GM10266 (cell line): ENCODE measurements around the gene DHCR7.
"Not testable (repeated sequence)": the region's sequence is repeated elsewhere in the genome, so short reads cannot be mapped to it uniquely, and the experiment has no call there.

Experiments used
- DNase-seq: peaks from one replicate; pipeline ENCODE4 v3.0.0; 2012; ENCODE audit errors: extremely low spot score
- TF ChIP-seq, protein P1 (sequence below): IDR thresholded peaks from 2 replicates; pipeline ENCODE4 v1.5.1; 2012; ENCODE audit warnings: mild to moderate bottlenecking, low read depth; ENCODE audit not compliant: control insufficient read depth, insufficient read depth; ENCODE audit errors: missing control alignments

The DHCR7 gene

GRCh38 chr11:71423181-71423790, 24.9 kb downstream of the DHCR7 start:
- TF ChIP-seq, protein P1, sequence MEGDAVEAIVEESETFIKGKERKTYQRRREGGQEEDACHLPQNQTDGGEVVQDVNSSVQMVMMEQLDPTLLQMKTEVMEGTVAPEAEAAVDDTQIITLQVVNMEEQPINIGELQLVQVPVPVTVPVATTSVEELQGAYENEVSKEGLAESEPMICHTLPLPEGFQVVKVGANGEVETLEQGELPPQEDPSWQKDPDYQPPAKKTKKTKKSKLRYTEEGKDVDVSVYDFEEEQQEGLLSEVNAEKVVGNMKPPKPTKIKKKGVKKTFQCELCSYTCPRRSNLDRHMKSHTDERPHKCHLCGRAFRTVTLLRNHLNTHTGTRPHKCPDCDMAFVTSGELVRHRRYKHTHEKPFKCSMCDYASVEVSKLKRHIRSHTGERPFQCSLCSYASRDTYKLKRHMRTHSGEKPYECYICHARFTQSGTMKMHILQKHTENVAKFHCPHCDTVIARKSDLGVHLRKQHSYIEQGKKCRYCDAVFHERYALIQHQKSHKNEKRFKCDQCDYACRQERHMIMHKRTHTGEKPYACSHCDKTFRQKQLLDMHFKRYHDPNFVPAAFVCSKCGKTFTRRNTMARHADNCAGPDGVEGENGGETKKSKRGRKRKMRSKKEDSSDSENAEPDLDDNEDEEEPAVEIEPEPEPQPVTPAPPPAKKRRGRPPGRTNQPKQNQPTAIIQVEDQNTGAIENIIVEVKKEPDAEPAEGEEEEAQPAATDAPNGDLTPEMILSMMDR, result no peak
- DNase-seq, result no peak

- not testable (repeated sequence) for DNase-seq
Observed at GRCh38 chr11:71422318-71422717, 25.9 kb downstream of the DHCR7 start.

GRCh38 chr11:71421392-71421950, 26.7 kb downstream of the DHCR7 start:
- no peak for DNase-seq
- TF ChIP-seq, protein P1, result peak; percentile 1

GRCh38 chr11:71420455-71421241, 27.5 kb downstream of the DHCR7 start:
- TF ChIP-seq, protein P1, result peak; percentile 66
- DNase-seq, result peak; percentile 40

GRCh38 chr11:71418643-71419042, 29.6 kb downstream of the DHCR7 start:
- TF ChIP-seq, protein P1, result no peak

GRCh38 chr11:71414645-71415044, 33.5 kb downstream of the DHCR7 start:
- TF ChIP-seq, protein P1, result no peak
- DNase-seq, result no peak

More at GRCh38 chr11:71418643-71419042, 29.6 kb downstream of the DHCR7 start:
- peak; percentile 58 for DNase-seq

DNA sequence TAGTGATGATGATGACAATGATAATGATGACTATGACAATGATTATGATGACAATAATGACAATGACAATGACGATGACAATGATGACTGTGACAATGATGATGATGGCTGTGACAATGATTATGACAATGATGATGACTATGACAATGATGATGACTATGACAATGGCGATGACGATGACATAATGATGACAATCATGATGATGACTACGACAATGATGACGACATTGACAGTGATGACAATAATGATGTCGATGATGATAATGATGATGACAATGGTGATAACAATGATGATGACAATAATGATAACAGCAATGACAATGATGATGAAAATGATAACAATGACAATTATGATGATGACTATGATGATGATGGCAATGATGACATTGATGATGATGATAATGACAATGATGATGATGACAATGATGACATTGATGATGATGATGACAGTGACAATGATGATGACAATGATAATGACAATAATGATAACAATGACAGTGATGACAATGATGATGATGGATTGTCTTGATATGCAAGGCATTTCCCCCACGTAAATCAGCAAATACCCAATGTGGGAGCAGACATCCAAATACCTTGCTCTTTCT, 37.7 kb downstream of the DHCR7 start:
- TF ChIP-seq, protein P1, result no peak
- DNase-seq, result no peak
